DOHH2 (cell line): ENCODE measurements around the gene ARHGEF7.

Experiments used
- EZH2phosphoT487 ChIP-seq: fragments of 200-600 bp; sonication (generic); IDR thresholded peaks from 2 replicates; pipeline ENCODE4 v1.6.1; 2017; ENCODE audit warnings: borderline replicate concordance, mild to moderate bottlenecking, antibody characterized with exemption, low read length, moderate library complexity, mixed read lengths
- TF ChIP-seq, protein P1 (sequence below): fragments of 200-600 bp; sonication (generic); IDR thresholded peaks from one replicate; pipeline ENCODE4 v1.5.1; 2014; ENCODE audit warnings: antibody characterized with exemption, mild to moderate bottlenecking, low read depth, low read length; ENCODE audit not compliant: poor library complexity, severe bottlenecking

DNA sequence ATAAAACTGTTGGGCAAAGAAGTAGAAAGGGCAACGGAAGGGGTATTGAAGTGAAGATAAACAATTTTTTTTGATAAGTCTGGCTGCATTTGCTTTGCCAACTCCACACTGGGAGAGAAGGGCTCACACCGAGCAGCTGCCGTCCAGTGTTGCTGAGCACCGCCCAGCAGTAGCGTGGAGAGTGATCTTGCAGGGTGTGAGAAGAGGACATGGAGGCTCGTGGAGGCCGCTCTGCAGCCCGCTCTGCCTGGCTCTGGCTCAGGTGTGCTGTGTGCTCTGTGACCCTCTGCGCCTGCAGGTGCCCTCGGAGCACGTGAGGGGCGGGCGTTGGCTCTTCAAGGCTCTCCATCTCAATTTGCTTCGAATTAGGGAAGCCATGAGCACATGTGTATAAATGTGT lies 169.5 kb downstream of the ARHGEF7 start:
- TF ChIP-seq, protein P1, sequence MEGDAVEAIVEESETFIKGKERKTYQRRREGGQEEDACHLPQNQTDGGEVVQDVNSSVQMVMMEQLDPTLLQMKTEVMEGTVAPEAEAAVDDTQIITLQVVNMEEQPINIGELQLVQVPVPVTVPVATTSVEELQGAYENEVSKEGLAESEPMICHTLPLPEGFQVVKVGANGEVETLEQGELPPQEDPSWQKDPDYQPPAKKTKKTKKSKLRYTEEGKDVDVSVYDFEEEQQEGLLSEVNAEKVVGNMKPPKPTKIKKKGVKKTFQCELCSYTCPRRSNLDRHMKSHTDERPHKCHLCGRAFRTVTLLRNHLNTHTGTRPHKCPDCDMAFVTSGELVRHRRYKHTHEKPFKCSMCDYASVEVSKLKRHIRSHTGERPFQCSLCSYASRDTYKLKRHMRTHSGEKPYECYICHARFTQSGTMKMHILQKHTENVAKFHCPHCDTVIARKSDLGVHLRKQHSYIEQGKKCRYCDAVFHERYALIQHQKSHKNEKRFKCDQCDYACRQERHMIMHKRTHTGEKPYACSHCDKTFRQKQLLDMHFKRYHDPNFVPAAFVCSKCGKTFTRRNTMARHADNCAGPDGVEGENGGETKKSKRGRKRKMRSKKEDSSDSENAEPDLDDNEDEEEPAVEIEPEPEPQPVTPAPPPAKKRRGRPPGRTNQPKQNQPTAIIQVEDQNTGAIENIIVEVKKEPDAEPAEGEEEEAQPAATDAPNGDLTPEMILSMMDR: no peak
- TF ChIP-seq EZH2phosphoT487: no peak
